ENCODE measurements around the gene GNG7.

- TF ChIP-seq CTCF (IDR thresholded peaks at IDR 0.05) (no peak), POLR2AphosphoS5 (IDR thresholded peaks at IDR 0.05) (no peak), POLR2A (IDR thresholded peaks at IDR 0.05) (no peak)
Measured at GRCh38 chr19:2693492-2694160, 8.9 kb downstream of the GNG7 start.

Measured in suprapubic skin (tissue), 4 donors.